Measurements from ENCODE around the gene DTX3L. TPM values are rescaled to one million over a fixed set of nuclear protein-coding genes. Genes with fewer than 3 reads are reported as not detected.

DTX3L gene
- total and polyA plus RNA-seq, 9 of the 15 experiments (the other 6 are each of a cell fraction or from before 2014, with no cell fraction given): 2.3 to 6.5 (median 3.0) TPM

- TF ChIP-seq ESRRB (CRISPR knock-in tag; IDR thresholded peaks at IDR 0.05; ENCODE audit: borderline replicate concordance) (no peak), MBD2 (IDR thresholded peaks at IDR 0.05; ENCODE audit: borderline replicate concordance, low read depth) (no peak), SMARCA4 (IDR thresholded peaks at IDR 0.05) (no peak), HDAC8 (tag; IDR thresholded peaks at IDR 0.05) (no peak), STAT6 (CRISPR knock-in tag; IDR thresholded peaks at IDR 0.05) (no peak), MAFK (IDR thresholded peaks at IDR 0.05; ENCODE audit: low read length) (no peak), NR4A1 (CRISPR knock-in tag; IDR thresholded peaks at IDR 0.05) (no peak), NR4A1 (tag; IDR thresholded peaks at IDR 0.05) (no peak), JUN (IDR thresholded peaks at IDR 0.05; ENCODE audit: borderline replicate concordance, low read depth, low read length) (no peak), JUN (CRISPR knock-in tag; IDR thresholded peaks at IDR 0.05; ENCODE audit: borderline replicate concordance) (no peak), ZNF408 (CRISPR knock-in tag; IDR thresholded peaks at IDR 0.05; ENCODE audit: low read depth) (no peak), ELF1 (tag; IDR thresholded peaks at IDR 0.05) (0 out of 2 replicates have a peak, but pooled peaks have one; percentile 14), ZNF395 (CRISPR knock-in tag; IDR thresholded peaks at IDR 0.05) (no peak), CBX5 (IDR thresholded peaks at IDR 0.05; ENCODE audit: borderline replicate concordance, low read depth) (no peak), NR3C1 (CRISPR knock-in tag; IDR thresholded peaks at IDR 0.05) (no peak), POLR2A (conservative IDR thresholded peaks at IDR 0.05) (no peak), ATF1 (CRISPR knock-in tag; IDR thresholded peaks at IDR 0.05) (no peak), ATF1 (tag; IDR thresholded peaks at IDR 0.05) (peak; percentile 54), TCF15 (CRISPR knock-in tag; IDR thresholded peaks at IDR 0.05) (no peak)
- TF ChIP-seq, protein P1, sequence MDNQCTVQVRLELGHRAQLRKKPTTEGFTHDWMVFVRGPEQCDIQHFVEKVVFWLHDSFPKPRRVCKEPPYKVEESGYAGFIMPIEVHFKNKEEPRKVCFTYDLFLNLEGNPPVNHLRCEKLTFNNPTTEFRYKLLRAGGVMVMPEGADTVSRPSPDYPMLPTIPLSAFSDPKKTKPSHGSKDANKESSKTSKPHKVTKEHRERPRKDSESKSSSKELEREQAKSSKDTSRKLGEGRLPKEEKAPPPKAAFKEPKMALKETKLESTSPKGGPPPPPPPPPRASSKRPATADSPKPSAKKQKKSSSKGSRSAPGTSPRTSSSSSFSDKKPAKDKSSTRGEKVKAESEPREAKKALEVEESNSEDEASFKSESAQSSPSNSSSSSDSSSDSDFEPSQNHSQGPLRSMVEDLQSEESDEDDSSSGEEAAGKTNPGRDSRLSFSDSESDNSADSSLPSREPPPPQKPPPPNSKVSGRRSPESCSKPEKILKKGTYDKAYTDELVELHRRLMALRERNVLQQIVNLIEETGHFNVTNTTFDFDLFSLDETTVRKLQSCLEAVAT (IDR thresholded peaks at IDR 0.05): peak in 1 of 2 experiments; percentile 49; a peak in 1 of 4 replicates
- TF ChIP-seq, protein P2, sequence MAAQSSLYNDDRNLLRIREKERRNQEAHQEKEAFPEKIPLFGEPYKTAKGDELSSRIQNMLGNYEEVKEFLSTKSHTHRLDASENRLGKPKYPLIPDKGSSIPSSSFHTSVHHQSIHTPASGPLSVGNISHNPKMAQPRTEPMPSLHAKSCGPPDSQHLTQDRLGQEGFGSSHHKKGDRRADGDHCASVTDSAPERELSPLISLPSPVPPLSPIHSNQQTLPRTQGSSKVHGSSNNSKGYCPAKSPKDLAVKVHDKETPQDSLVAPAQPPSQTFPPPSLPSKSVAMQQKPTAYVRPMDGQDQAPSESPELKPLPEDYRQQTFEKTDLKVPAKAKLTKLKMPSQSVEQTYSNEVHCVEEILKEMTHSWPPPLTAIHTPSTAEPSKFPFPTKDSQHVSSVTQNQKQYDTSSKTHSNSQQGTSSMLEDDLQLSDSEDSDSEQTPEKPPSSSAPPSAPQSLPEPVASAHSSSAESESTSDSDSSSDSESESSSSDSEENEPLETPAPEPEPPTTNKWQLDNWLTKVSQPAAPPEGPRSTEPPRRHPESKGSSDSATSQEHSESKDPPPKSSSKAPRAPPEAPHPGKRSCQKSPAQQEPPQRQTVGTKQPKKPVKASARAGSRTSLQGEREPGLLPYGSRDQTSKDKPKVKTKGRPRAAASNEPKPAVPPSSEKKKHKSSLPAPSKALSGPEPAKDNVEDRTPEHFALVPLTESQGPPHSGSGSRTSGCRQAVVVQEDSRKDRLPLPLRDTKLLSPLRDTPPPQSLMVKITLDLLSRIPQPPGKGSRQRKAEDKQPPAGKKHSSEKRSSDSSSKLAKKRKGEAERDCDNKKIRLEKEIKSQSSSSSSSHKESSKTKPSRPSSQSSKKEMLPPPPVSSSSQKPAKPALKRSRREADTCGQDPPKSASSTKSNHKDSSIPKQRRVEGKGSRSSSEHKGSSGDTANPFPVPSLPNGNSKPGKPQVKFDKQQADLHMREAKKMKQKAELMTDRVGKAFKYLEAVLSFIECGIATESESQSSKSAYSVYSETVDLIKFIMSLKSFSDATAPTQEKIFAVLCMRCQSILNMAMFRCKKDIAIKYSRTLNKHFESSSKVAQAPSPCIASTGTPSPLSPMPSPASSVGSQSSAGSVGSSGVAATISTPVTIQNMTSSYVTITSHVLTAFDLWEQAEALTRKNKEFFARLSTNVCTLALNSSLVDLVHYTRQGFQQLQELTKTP (IDR thresholded peaks at IDR 0.05; ENCODE audit: low read depth in 1 of 2, partially characterized antibody in 2 of 2): peak in 1 of 2 experiments; percentile 62
These were observed 49.1 kb upstream of the DTX3L start (continued) for GRCh38 chr3:122515020-122515468.

Measured in K562 (cell line).